K562 (cell line): Measurements from ENCODE around the gene MALAT1. TPM values are rescaled to one million over a fixed set of nuclear protein-coding genes. Genes with fewer than 3 reads are reported as not detected.

Experiments
- CCNT2 ChIP-seq: IDR thresholded peaks from 2 replicates; pipeline ENCODE4 v1.6.1; 2011; ENCODE audit warnings: borderline replicate concordance, low read depth, mild to moderate bottlenecking, moderate library complexity, mixed read lengths, low read length; ENCODE audit not compliant: insufficient read length; ENCODE audit errors: extremely low read depth
- ESRRB ChIP-seq: fragments of 250-450 bp; sonication (Bioruptor Pico); IDR thresholded peaks from 2 replicates; pipeline ENCODE4 v1.5.0; 2020; ENCODE audit warnings: mild to moderate bottlenecking, moderate library complexity, borderline replicate concordance
- HDAC6 ChIP-seq: IDR thresholded peaks from 2 replicates; pipeline ENCODE4 v1.6.1; 2012; ENCODE audit warnings: low read depth, mild to moderate bottlenecking, control low read depth, inconsistent platforms, low read length, moderate library complexity
- HNRNPH1 ChIP-seq: fragments of 200-400 bp; formaldehyde crosslinking; optimal IDR thresholded peaks from 2 replicates; pipeline ENCODE3; 2017; ENCODE audit warnings: low read depth, mild to moderate bottlenecking, low read length, moderate library complexity
- JUND ChIP-seq, 2 experiments: IDR thresholded peaks; 2 replicates in 1 of 2; 3 replicates in 1 of 2; pipeline ENCODE4 v1.6.1; 2011; ENCODE audit warnings: borderline replicate concordance in 2 of 2, low read depth in 2 of 2, low read length in 2 of 2, improper control_type of control experiment in 1 of 2, missing biosample characterization in 1 of 2, missing genetic modification characterization in 1 of 2, missing genetic modification reagents in 1 of 2
- PCBP1 ChIP-seq: fragments of 200-400 bp; formaldehyde crosslinking; IDR thresholded peaks from 2 replicates; pipeline ENCODE4 v1.6.1; 2018; ENCODE audit warnings: mild to moderate bottlenecking, low read depth, low read length; ENCODE audit not compliant: poor library complexity, severe bottlenecking
- SMAD4 ChIP-seq: fragments of 250-450 bp; sonication (Bioruptor Pico); conservative IDR thresholded peaks from 2 replicates; pipeline ENCODE4 v1.8.0; 2021; ENCODE audit warnings: inconsistent platforms, mild to moderate bottlenecking, moderate library complexity
- SMARCC2 ChIP-seq: fragments of 450-650 bp; IDR thresholded peaks from 2 replicates; pipeline ENCODE4 v1.6.1; 2017; ENCODE audit warnings: antibody characterized with exemption, moderate library complexity, mild to moderate bottlenecking, low read depth
- STAG1 ChIP-seq: sonication (generic); formaldehyde crosslinking; IDR thresholded peaks from 2 replicates; pipeline ENCODE4 v1.5.0; 2020; ENCODE audit warnings: missing genetic modification reagents, borderline replicate concordance
- TEAD4 ChIP-seq, 2 experiments: sonication (generic) in 1 of 2; formaldehyde crosslinking in 1 of 2; IDR thresholded peaks; 2 replicates each; pipeline versions ENCODE4 v1.6.1 to v1.8.0; 2012 to 2022; ENCODE audit warnings: borderline replicate concordance in 1 of 2, inconsistent platforms in 1 of 2, low read length in 1 of 2, mild to moderate bottlenecking in 1 of 2, missing genetic modification reagents in 1 of 2
- ZNF12 ChIP-seq: sonication (generic); formaldehyde crosslinking; IDR thresholded peaks from 2 replicates; pipeline ENCODE4 v1.4.0; 2020; ENCODE audit warnings: mild to moderate bottlenecking, missing genetic modification reagents
- ZNF174 ChIP-seq: fragments of 250-450 bp; sonication (Bioruptor Pico); IDR thresholded peaks from 2 replicates; pipeline ENCODE4 v1.4.0; 2020; ENCODE audit warnings: mild to moderate bottlenecking
- ZNF41 ChIP-seq: fragments of 250-450 bp; sonication (Bioruptor Pico); conservative IDR thresholded peaks from 2 replicates; pipeline ENCODE4 v1.4.0; 2020; ENCODE audit warnings: mild to moderate bottlenecking
- ZNF57 ChIP-seq: fragments of 450-650 bp; formaldehyde crosslinking; IDR thresholded peaks from 2 replicates; pipeline ENCODE4 v1.4.0; 2020; ENCODE audit warnings: mild to moderate bottlenecking, moderate library complexity
- ZNF696 ChIP-seq: fragments of 250-450 bp; sonication (Bioruptor Pico); conservative IDR thresholded peaks from 2 replicates; pipeline ENCODE4 v1.4.0; 2020; ENCODE audit warnings: mild to moderate bottlenecking, moderate library complexity
- ZNF717 ChIP-seq: fragments of 250-450 bp; sonication (Bioruptor Pico); IDR thresholded peaks from 2 replicates; pipeline ENCODE4 v1.5.0; 2021
- polyA plus RNA-seq, 8 experiments: library from polyadenylated mRNA; depleted of rRNA in 4 of 8; stranded (reverse) in 5 of 8; unstranded in 3 of 8; fragments of >200 nt; fragmentation: Nextera tagmentation in 2 of 8; fragmentation: Illumina TruSeq in 1 of 8; extraction: Ambion mirVana in 2 of 8; extraction: Trizol in 1 of 8; gene quantifications; 2 replicates each; pipeline versions ENCODE4 v1.2.1 to v1.2.3, GENCODE V29; 2011 to 2014; ENCODE audit warnings: inconsistent platforms in 1 of 8, missing spikeins in 1 of 8
- total RNA-seq, 7 experiments: library from RNA; depleted of rRNA in 6 of 7; stranded (reverse); fragments of >200 nt in 6 of 7; fragmentation: Illumina TruSeq in 2 of 7; extraction: Trizol in 2 of 7; gene quantifications; 2 replicates each; pipeline versions ENCODE4 v1.2.1 to v1.2.3, GENCODE V29; 2011 to 2021; ENCODE audit warnings: low replicate concordance in 1 of 7
- TF ChIP-seq, protein P1 (sequence below): sonication (generic); formaldehyde crosslinking; IDR thresholded peaks from 2 replicates; pipeline ENCODE4 v1.9.0; 2022; ENCODE audit warnings: mild to moderate bottlenecking, missing genetic modification reagents
- TF ChIP-seq, protein P2 (sequence below): fragments of 250-450 bp; sonication (Bioruptor Pico); IDR thresholded peaks from 2 replicates; pipeline ENCODE4 v1.6.1; 2021; ENCODE audit warnings: mild to moderate bottlenecking
- TF ChIP-seq, protein P3 (sequence below): fragments of 450-650 bp; IDR thresholded peaks from 2 replicates; pipeline ENCODE4 v1.6.1; 2016
- TF ChIP-seq, protein P4 (sequence below): IDR thresholded peaks from 2 replicates; pipeline ENCODE4 v1.6.1; 2016; ENCODE audit warnings: missing genetic modification characterization, missing compliant biosample characterization
- TF ChIP-seq, protein P5 (sequence below): fragments of 450-650 bp; IDR thresholded peaks from one replicate; pipeline ENCODE4 v1.6.1; 2018; ENCODE audit warnings: mild to moderate bottlenecking, moderate library complexity; ENCODE audit not compliant: partially characterized antibody

MALAT1 gene
- total and polyA plus RNA-seq, 9 of the 15 experiments (the other 6 are each of a cell fraction or from before 2014, with no cell fraction given) = 363 to 8,715 (median 2,351) TPM

DNA sequence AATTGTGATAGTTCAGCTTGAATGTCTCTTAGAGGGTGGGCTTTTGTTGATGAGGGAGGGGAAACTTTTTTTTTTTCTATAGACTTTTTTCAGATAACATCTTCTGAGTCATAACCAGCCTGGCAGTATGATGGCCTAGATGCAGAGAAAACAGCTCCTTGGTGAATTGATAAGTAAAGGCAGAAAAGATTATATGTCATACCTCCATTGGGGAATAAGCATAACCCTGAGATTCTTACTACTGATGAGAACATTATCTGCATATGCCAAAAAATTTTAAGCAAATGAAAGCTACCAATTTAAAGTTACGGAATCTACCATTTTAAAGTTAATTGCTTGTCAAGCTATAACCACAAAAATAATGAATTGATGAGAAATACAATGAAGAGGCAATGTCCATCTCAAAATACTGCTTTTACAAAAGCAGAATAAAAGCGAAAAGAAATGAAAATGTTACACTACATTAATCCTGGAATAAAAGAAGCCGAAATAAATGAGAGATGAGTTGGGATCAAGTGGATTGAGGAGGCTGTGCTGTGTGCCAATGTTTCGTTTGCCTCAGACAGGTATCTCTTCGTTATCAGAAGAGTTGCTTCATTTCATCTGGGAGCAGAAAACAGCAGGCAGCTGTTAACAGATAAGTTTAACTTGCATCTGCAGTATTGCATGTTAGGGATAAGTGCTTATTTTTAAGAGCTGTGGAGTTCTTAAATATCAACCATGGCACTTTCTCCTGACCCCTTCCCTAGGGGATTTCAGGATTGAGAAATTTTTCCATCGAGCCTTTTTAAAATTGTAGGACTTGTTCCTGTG lies 3.9 kb downstream of the MALAT1 start (continued):
- TF ChIP-seq, protein P1, sequence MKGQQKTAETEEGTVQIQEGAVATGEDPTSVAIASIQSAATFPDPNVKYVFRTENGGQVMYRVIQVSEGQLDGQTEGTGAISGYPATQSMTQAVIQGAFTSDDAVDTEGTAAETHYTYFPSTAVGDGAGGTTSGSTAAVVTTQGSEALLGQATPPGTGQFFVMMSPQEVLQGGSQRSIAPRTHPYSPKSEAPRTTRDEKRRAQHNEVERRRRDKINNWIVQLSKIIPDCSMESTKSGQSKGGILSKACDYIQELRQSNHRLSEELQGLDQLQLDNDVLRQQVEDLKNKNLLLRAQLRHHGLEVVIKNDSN (CRISPR knock-in tag) = no peak
- peak; percentile 88 for TF ChIP-seq ZNF57 (CRISPR knock-in tag)
- TF ChIP-seq ZNF717 = peak; percentile 96
- TF ChIP-seq SMAD4 (CRISPR knock-in tag) = peak; percentile 25; the same call in 1 of the 2 replicates
- 0 out of 2 replicates have a peak, but pooled peaks have one; percentile 42 for TF ChIP-seq ZNF174 (CRISPR knock-in tag)
- TF ChIP-seq HNRNPH1 = no peak
- TF ChIP-seq ESRRB = peak; percentile 92
- TF ChIP-seq, protein P2, sequence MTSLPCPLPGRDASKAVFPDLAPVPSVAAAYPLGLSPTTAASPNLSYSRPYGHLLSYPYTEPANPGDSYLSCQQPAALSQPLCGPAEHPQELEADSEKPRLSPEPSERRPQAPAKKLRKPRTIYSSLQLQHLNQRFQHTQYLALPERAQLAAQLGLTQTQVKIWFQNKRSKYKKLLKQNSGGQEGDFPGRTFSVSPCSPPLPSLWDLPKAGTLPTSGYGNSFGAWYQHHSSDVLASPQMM (CRISPR knock-in tag) = peak; percentile 90
- TF ChIP-seq, protein P3, sequence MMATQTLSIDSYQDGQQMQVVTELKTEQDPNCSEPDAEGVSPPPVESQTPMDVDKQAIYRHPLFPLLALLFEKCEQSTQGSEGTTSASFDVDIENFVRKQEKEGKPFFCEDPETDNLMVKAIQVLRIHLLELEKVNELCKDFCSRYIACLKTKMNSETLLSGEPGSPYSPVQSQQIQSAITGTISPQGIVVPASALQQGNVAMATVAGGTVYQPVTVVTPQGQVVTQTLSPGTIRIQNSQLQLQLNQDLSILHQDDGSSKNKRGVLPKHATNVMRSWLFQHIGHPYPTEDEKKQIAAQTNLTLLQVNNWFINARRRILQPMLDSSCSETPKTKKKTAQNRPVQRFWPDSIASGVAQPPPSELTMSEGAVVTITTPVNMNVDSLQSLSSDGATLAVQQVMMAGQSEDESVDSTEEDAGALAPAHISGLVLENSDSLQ = no peak
- TF ChIP-seq, protein P4, sequence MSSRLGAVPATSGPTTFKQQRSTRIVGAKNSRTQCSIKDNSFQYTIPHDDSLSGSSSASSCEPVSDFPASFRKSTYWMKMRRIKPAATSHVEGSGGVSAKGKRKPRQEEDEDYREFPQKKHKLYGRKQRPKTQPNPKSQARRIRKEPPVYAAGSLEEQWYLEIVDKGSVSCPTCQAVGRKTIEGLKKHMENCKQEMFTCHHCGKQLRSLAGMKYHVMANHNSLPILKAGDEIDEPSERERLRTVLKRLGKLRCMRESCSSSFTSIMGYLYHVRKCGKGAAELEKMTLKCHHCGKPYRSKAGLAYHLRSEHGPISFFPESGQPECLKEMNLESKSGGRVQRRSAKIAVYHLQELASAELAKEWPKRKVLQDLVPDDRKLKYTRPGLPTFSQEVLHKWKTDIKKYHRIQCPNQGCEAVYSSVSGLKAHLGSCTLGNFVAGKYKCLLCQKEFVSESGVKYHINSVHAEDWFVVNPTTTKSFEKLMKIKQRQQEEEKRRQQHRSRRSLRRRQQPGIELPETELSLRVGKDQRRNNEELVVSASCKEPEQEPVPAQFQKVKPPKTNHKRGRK = no peak
- no peak for TF ChIP-seq SMARCC2
- peak; percentile 58 for TF ChIP-seq CCNT2
- TF ChIP-seq HDAC6 = no peak
- TF ChIP-seq JUND (IDR thresholded peaks at IDR 0.05; ENCODE audit: borderline replicate concordance, low read depth, low read length) = peak; percentile 83
- no peak for TF ChIP-seq JUND (tag; IDR thresholded peaks at IDR 0.05; ENCODE audit: borderline replicate concordance, low read depth, low read length)
- TF ChIP-seq ZNF696 = 0 out of 2 replicates have a peak, but pooled peaks have one; percentile 83
- no peak; the same call in none of the 2 replicates for TF ChIP-seq TEAD4 (IDR thresholded peaks at IDR 0.05; ENCODE audit: low read length)
- no peak for TF ChIP-seq TEAD4 (CRISPR knock-in tag; IDR thresholded peaks at IDR 0.05; ENCODE audit: borderline replicate concordance)
- TF ChIP-seq STAG1 = no peak
- TF ChIP-seq PCBP1 = peak; percentile 46
- TF ChIP-seq ZNF41 (CRISPR knock-in tag) = peak; percentile 81
- TF ChIP-seq ZNF12 = no peak
- TF ChIP-seq, protein P5, sequence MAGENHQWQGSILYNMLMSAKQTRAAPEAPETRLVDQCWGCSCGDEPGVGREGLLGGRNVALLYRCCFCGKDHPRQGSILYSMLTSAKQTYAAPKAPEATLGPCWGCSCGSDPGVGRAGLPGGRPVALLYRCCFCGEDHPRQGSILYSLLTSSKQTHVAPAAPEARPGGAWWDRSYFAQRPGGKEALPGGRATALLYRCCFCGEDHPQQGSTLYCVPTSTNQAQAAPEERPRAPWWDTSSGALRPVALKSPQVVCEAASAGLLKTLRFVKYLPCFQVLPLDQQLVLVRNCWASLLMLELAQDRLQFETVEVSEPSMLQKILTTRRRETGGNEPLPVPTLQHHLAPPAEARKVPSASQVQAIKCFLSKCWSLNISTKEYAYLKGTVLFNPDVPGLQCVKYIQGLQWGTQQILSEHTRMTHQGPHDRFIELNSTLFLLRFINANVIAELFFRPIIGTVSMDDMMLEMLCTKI = no peak
